Sigmoid colon (tissue), 4 donors: ENCODE data around the gene C1GALT1.

ENCODE experiments used
- CTCF ChIP-seq, 4 experiments: fragments of 450-650 bp in 3 of 4; fragments of 200-600 bp in 1 of 4; IDR thresholded peaks; one replicate each; pipeline ENCODE4 v1.5.1; 2016 to 2019; ENCODE audit warnings: antibody characterized with exemption in 4 of 4, mild to moderate bottlenecking in 3 of 4, moderate library complexity in 2 of 4
- POLR2A ChIP-seq, 2 donors: fragments of 450-650 bp; IDR thresholded peaks; one replicate each; pipeline ENCODE4 v1.6.1; 2016; ENCODE audit warnings: antibody characterized with exemption in 2 of 2, mild to moderate bottlenecking in 2 of 2, moderate library complexity in 2 of 2
- POLR2AphosphoS5 ChIP-seq, 4 donors: sonication (generic); formaldehyde crosslinking; IDR thresholded peaks; one replicate each; pipeline ENCODE4 v1.6.1; 2017; ENCODE audit warnings: antibody characterized with exemption in 4 of 4

GRCh38 chr7:7228472-7228871 lies 46.1 kb downstream of the C1GALT1 start:
- no peak for TF ChIP-seq CTCF (IDR thresholded peaks at IDR 0.05)
- no peak for TF ChIP-seq POLR2AphosphoS5 (IDR thresholded peaks at IDR 0.05)
- no peak for TF ChIP-seq POLR2A (IDR thresholded peaks at IDR 0.05)
